NK-92 (cell line): ENCODE data around the gene OGFOD3.
"Not testable (repeated sequence)": the region's sequence is repeated elsewhere in the genome, so short reads cannot be mapped to it uniquely, and the experiment has no call there.

ENCODE experiments used
- DNase-seq: peaks from one replicate; lab custom pipeline; 2025; ENCODE audit not compliant: unreplicated experiment; lab: John Stamatoyannopoulos, UW

Gene OGFOD3

DNA sequence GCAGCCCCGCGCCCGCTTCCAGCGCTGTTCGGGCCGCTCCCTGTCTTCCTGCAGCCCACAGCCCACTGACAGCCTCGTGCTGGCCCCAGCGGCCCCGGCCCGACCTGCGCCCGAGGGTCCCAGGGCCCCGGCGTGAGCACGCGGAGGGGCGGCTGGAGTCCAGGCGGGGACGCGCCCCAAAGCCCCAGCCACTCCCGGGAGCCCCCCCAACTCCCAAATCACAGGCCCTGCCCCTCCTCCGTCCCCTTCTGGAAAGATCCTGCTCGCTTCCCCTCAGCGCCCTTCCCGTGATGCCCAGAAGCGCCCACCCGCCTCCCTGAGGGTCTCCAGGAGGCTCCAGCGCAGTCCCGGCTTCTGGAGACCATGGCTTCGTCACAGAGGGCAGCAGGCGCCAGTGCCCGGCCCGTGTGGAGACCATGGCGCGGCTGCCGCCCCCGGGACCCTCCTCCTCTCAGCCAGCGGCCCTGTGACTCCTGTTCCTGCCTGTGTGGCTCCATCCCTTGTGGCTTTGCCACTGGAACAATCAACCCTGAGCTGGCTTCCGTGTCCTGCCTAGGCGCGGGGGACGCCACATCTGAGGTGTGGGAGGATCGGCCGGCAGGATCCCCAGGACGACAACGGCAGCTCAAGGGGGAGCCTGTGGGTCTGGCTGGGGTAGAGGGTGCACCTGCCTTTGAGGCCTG, 42.9 kb downstream of the OGFOD3 start:
- DNase-seq: no peak

DNA sequence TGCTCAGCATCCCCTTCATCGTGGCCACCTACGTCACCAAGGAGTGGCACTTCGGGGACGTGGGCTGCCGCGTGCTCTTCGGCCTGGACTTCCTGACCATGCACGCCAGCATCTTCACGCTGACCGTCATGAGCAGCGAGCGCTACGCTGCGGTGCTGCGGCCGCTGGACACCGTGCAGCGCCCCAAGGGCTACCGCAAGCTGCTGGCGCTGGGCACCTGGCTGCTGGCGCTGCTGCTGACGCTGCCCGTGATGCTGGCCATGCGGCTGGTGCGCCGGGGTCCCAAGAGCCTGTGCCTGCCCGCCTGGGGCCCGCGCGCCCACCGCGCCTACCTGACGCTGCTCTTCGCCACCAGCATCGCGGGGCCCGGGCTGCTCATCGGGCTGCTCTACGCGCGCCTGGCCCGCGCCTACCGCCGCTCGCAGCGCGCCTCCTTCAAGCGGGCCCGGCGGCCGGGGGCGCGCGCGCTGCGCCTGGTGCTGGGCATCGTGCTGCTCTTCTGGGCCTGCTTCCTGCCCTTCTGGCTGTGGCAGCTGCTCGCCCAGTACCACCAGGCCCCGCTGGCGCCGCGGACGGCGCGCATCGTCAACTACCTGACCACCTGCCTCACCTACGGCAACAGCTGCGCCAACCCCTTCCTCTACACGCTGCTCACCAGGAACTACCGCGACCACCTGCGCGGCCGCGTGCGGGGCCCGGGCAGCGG, 43.6 kb downstream of the OGFOD3 start:
- DNase-seq: no peak

DNA sequence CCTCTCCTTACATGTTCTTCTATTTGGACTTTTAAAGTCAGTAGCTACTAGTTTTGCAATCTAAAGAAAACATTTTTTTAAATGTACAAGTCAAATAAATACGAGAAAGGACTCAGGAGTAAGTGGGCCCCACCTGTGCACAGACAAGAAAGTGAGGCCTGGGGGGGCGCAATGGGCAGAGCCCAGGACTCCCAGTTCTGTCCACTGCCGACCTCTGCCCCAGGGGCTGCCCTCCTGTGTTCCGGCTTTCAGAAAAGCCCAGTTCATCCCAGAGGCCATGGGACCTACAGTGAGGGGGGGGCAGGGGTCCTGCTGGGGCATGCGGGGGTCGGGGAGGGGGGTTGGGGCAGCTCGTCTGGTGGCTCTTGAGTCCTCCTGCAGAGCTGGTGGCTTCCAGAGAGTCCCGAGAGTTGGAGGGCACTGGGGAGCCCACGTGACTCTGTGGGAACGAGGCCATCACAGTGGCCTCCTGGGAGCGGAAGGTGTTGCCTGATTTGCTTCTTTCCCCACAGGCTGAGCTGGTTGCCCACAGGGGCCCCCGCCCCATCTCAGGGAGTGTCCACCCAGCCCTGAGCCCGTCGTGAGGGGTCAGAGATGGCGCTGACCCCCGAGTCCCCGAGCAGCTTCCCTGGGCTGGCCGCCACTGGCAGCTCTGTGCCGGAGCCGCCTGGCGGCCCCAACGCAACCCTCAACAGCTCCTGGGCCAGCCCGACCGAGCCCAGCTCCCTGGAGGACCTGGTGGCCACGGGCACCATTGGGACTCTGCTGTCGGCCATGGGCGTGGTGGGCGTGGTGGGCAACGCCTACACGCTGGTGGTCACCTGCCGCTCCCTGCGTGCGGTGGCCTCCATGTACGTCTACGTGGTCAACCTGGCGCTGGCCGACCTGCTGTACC, 44.4 kb downstream of the OGFOD3 start:
- DNase-seq: no peak

DNA sequence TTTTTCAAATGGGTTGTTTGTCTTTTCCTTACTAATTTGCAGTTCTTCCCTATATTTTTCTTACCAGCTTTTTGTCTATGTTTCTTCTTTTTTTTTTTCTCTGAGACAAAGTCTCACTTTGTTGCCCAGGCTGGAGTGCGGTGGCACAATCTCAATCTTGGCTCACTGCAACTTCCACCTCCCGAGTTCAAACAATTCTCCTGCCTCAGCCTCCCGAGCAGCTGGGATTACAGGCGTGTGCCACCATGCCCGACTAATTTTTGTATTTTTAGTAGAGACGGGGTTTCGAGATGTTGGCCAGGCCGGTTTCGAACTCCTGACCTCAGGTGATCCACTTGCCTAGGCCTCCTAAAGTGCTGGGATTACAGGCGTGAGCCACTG, 45.3 kb downstream of the OGFOD3 start:
- DNase-seq: not testable (repeated sequence)

DNA sequence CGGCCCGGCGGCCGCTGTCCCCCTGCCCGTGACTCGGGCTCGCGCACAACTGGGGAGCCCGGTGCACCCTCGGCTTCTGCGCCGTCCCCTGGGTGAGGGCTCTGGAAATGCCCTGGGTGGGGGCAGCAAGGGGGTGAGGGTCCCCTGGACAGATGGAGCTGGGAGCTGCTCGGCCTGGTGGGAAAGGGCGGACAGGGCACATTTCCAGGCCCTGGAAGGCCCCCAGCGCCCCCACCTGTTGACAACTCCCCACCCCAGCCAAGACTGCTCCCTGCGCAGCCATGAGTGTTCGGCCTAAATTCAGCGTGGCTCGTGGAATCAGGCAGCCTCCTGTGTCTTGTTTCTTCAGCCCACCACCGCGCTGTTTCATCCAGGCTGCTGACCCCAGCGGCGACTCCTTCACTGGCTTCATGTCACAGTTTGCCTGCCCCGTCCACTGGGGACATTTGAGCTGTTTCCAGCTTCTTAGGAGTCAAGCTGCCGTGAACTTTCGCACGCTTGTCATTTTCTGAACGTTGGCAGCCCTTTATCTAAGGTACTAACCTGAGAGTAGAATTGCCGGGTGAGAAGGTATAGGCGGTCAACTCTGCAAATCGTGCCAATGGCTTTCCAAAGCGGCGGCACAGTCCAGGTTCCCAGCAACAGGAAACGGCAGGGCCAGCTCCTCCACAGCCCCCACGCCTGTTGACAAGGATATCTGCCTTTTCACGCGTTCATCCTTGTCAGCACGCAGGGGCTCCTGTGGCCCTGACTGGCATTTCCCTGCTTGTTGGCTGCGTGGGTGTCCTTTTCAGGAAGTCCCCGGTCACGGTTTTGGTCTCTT, 45.9 kb downstream of the OGFOD3 start:
- DNase-seq: no peak

DNA sequence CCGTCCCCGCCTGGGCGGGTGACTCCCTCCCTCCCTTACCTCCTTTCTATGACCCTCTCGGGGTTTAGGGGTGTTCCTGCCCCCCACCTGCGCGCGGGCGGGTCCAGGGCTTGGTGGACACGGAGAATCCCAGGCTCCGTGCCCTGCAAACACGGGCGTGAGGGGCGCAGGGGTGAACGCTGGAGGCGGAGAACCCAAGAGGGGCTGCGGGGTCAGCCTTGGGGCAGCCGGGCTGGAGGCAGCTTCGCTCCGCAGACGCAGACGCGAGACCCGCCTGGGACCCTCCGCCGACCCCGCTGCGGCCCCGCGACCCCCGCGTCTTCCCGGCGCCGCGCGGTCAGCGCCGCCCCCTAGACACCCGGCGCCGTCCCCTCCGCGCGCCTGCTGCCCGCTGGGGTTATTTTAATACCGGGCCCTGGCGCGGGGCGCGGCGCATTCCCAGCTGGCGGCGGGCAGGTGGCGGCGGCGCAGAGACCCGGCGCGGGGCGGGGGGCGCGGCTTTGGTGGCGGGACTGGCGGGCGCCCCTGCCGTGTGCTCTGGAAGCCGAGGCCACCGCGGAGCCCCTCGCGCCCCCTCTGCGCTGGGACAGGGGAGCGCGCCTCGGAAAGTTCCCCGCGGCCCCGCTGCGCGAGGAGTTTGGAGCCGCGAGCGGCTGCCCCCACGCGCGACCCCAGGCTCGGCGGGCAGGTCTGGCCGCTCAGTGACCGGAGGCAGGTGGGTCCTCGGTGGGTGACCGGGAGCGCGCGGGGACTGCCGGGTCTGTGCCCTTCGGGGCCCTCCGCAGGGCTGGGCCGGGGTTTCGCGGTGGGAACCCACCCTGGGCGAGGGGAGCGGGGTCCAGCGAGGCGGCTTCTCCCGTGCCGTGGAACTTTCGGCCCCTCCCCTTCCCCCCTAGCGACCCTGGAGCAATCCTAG, 46.8 kb downstream of the OGFOD3 start, which contains the start of gene UTS2R:
Gene UTS2R, plus strand, starts transcription at position 433 of the 916 bp plus-strand sequence. CDS start 2,560 bp downstream, outside the sequence.
- DNase-seq: no peak

DNA sequence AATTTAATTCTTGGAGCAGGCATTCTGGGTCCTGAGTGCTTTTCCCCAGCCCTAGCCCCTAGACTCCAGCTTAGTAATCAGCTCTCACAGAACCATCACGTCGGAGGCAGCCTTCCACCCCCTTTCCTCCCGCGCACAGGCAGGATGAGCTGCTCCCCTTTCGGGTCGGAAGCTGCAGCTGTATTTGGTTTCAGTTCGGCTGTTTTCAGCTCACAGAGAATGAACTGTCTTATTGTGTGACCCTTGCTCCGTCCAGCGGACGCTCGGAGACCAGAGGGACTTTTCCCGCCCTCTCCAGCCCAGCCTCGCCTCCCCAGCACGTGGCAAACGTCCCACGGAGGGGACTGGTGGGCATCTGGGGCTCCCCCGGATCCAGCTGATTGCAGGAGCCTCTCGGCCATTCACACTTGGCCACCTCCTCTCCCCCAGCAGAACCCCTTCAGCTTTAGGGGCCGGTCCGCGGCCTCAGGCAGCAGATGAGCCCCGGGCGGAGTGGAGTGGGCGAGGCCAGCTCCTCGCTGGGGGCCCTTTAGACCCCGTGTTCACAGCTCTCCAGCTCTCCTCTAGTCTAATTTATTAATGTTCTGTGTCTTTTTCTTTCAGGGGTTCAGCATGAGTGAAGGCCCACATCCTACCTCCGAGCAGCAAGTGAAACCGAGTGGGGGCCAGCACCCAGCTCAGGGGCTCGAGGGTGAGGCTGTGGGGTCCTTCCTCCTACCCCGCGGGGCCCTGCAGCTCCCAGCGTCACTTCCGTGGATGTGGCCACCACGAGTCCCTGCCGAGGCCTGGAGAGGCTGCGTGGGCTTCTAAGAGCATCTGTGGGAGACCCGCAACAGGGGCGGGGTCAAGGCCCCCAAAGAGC, 47.7 kb downstream of the OGFOD3 start:
- DNase-seq: no peak

DNA sequence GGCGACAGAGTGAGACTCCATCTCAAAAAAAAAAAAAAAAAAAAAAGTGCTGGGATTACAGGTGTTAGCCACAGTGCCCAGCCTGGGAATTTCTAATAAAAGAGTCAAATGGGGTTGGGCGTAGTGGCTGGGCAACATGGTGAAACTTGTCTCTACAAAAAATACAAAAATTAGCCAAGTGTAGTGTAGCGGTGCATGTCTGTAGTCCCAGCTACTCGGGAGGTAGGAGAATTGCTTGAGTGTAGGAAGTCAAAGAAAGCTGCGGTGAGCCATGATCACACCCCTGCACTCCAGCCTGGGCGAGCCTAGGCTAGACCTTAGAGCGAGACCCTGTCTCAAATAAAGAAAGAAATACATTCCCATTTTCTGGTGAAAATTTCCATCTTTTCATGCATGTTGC, 49.2 kb downstream of the OGFOD3 start:
- DNase-seq: no peak

DNA sequence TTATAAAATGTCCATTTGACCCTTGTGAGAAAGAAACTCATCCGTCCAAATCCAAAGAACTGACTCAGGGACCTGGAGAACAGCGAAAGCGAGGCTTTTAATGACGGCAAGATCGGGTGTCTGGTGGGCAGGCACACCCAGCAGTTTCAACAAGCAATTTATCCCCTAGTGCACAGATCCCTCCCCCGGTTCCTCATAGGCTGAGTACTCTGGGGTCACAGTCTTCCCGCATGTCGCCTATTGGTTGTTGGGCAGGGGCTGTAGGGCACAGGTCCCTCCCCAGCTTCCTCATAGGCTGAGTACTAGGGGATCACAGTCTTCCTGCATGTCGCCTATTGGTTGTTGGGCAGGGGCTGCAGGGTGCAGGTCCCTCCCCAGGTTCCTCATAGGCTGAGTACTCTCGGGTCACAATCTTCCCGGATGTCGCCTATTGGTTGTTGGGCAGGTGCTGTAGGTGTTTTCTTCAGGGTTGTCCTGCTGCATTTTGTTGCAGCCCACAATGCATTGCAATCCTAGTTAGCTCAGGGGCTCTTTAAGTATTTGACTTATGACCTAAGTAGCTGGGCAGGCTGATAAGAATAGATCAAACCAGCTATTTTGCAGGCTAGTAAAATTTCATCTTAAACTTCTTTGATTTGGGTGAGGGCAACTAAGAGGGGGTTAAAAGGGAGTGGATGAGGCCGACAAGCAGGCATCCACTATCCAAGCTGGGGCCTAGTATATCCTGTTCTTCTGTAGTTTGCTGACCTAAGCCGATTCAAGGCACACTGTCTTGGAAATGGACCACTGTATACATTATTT, 50.5 kb downstream of the OGFOD3 start:
- DNase-seq: no peak

DNA sequence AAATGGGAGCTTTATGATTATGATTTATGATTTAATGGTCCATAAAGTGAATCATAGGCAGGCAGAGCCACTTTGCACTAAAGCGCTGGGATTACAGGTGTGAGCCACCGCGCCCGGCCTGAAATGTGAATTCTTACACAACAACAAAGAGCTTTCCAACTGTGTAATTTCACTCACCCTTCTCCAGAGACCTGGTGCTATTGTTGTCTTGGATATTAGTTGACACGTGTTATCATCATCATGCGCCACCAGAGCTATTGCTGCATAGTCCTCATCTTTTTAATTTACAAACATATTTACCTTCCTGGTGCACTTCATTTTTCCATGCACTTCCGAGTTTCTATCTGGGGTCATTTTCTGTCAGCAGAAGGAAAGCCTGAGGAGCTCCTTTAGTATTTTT, 51.6 kb downstream of the OGFOD3 start:
- no peak for DNase-seq

DNA sequence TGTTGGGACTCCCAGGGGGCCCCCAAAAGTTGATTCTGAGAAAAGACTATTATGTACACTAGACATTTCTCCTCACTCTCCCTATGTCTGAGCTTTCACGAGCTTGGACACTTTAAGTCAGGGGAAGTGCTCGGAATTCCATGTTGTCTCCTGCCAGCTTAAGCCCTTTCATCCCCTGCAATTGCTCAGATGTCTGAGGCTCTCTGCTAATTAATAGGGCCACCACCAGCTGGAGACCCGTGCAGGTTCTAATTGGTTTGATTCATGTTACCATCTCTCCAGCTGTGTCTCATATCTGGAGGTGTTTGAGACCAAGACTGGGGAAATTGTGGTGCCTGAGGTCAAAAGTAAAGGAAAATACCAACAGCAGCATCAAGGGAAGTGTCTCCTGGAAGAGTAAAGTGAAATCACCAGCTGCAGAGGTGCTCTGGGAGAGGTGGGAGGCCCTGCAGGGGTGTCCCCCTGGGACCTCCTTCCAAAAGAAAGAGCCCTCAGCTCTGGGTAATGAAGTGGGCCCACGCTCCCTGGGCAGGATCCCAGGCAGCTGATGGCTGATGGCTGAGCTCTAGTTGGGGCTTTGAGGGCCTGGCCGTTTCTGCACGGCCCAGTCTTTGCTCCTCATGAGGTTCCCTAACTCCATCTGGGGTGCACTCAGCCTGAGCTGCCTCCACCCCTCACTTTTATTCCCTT, 52.6 kb downstream of the OGFOD3 start:
- no peak for DNase-seq

DNA sequence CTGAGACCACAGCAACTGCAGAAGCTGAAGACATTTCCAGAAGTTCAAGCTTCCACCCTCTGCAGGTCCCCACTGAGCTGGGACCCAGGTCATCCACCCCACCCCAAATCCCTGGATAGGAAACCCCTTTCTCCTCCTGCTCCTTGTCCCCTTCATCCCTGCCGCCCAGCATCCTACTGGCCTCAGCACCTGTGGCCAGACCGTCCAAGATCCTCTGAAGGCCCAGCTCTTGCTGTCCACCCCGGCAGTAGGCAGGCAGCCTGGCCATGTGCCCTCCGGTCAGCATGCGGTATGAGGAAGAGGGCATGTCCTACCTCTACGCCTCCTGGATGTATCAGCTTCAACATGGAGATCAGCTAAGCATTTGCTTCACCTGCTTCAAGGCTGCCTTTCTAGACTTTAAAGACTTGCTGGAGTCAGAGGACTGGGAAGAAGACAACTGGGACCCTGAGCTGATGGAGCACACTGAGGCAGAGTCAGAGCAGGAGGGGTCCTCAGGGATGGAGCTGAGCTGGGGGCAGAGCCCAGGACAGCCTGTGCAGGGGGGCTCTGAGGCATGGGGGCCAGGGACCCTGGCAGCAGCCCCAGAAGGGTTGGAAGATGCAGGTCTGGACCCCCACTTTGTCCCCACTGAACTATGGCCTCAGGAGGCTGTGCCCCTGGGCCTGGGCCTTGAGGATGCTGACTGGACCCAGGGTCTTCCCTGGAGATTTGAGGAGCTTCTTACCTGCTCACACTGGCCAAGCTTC, 56.3 kb downstream of the OGFOD3 start:
- no peak for DNase-seq

DNA sequence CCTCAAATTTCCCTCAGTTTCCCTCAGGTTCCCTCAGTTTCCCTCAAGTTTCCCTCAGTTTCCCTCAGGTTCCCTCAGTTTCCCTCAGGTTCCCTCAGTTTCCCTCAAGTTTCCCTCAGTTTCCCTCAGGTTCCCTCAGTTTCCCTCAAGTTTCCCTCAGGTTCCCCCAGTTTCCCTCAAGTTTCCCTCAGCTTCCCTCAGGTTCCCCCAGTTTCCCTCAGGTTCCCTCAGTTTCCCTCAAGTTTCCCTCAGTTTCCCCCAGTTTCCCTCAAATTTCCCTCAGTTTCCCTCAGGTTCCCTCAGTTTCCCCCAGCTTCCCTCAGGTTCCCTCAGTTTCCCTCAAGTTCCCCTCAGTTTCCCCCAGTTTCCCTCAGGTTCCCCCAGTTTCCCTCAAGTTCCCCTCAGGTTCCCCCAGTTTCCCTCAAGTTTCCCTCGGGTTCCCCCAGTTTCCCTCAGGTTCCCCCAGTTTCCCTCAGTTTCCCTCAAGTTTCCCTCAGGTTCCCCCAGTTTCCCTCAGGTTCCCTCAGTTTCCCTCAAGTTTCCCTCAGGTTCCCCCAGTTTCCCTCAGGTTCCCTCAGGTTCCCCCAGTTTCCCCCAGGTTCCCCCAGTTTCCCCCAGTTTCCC, 58.8 kb downstream of the OGFOD3 start:
- not testable (repeated sequence) for DNase-seq

DNA sequence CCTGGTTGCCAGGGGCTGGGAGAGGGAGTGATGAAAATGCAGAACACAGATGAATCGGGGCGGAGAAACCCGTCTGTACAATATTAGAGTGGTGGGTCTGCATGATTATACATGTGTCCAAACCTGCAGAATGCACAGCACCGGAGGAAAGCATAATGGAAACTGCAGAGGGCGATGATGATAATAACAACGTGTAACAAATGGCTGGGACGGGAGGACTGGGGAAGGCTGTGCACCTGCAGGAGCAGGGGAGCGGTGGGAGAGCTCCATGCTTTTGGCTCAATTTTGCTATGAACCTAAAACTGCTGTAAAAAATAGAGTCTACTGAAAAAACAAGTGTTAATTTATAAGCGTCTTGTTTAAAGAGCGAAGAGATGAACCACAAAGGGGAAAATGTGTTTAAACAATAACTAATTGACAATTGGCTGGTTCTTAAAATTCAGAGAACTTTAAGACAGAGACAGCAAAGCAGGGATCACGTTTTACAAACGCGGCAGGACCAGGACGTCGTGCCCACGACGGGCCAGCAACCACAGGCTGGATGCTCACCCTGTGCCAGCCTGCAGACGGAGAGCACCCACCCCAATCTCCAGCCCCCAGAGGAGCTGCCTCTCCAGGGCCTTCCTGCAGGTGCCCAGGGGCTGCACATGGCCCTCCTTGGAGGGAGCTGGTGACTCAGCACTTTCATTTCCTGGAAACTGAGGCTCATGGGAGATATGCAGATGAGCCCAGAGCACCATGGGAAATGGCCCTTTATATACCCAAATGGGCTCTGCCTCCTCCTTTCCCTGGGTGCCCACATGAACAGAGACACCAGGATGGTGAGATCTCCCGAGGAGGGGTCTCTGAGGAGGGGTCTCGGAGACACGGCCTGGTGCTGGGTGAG, 59.7 kb downstream of the OGFOD3 start, which contains the start of gene TEX19:
Gene TEX19, plus strand, starts transcription at position 783 of the 886 bp plus-strand sequence. CDS start 2,904 bp downstream, outside the sequence.
- no peak for DNase-seq

DNA sequence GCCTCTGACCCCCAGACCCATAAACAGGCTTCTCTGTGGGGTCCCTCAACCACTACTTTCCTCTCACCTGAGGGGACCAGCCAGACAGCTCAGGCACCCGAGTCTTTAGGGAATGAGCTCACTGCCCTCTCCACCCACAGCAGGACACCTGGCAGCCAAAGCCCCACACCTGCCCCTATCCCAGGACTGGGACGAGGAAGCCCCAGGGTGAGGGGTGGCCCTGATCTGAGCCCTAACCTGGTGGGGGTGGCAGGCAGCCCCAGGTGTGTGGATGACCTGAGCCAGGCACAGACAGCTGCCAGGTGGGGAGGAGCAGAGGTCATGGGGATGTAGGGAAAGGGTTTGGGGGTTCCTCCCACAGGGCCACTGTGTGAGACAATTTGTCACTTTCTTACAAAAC, 61.0 kb downstream of the OGFOD3 start:
- DNase-seq: no peak
